ENCODE results near the gene AMPH.
"Not testable (repeated sequence)": the region's sequence is repeated elsewhere in the genome, so short reads cannot be mapped to it uniquely, and the experiment has no call there.

AMPH gene

DNA sequence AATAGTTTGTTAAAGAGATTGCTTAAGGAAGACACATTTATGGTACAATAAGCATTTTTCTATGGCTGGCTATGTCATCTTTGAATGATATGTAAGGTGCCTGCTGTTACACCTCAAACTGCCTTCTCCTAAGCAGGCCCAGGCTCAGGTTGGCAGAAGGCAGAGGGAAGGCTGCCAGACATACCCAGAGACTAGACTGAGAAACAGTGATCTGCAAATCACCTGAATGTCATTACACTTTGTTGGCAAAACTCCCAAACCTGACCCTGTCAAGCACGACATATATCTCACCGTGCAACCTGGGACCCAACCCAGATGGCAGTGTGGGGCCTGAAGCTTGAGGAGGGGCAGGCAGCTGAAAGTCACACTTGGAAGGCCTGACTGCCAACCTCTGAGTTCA, 221.1 kb downstream of the AMPH start:
- Mint-ChIP-seq H3K4me3 (no peak overlapping the region), H3K27ac (no peak overlapping the region), H3K9me3 (peaks cover 3% of the 10 kb centered on the region), H3K4me1 (ENCODE audit: low read depth) (peaks cover 37% of the 10 kb centered on the region), H3K27me3 (ENCODE audit: low read depth) (peaks cover 4% of the 10 kb centered on the region), H3K36me3 (ENCODE audit: low read depth) (peaks cover 2% of the 10 kb centered on the region)
- DNase-seq (ENCODE audit: low spot score): no peak

DNA sequence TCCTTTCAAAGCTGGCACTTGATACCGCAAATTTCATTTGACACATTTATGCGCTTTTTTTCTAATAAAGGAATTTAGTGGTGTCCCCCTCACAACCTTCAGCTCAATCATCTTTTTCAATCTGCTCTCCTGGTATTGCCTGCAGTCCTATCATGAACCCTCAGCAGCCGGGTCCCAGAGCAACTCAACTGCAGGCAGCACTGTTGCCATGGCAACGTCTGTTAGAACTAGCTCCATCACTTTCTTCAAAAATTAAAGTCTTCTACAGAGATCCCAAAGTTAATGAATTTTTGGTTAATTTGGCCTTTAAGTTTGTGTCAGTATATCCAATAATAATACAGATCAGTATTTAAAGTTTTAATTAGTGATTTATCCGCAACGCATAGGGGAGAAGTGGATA, 221.6 kb downstream of the AMPH start:
- DNase-seq (ENCODE audit: low spot score): no peak
- peaks cover 9% of the 10 kb centered on the region for H3K9me3 Mint-ChIP-seq
- H3K27ac Mint-ChIP-seq: no peak overlapping the region
- H3K4me3 Mint-ChIP-seq: no peak overlapping the region
- peaks cover 2% of the 10 kb centered on the region for H3K36me3 Mint-ChIP-seq (ENCODE audit: low read depth)
- H3K27me3 Mint-ChIP-seq (ENCODE audit: low read depth): peaks cover 4% of the 10 kb centered on the region
- H3K4me1 Mint-ChIP-seq (ENCODE audit: low read depth): peaks cover 37% of the 10 kb centered on the region

DNA sequence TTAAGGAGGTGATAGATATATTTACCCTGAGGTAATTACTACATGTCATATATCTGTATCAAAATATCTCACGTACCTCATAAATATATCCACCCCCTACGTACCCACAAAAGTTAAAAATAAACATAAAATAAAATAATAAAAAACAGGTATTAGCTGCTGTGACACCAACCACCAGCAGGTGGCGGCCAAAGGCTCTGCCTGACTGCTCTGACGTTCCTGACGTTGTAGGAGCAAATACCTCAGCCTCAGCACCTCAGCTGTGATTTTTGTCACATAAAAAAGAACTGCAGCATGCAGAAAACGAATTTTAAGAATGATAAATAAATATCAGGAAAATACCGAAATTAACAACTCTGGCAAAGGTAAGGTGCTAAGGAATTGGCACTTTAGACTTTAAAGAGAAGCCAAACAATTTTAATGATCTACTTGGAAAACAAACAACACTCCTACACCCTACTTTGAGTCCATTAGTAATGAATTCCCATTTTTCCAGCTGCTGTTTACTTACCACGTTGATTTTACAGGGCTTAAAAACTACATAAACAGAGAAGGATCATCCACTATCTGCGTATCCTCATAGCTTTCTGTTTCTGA, 232.3 kb downstream of the AMPH start:
- H3K27me3 Mint-ChIP-seq (ENCODE audit: low read depth): peaks cover 8% of the 10 kb centered on the region
- H3K9me3 Mint-ChIP-seq: no peaks in the 10 kb centered on the region
- H3K27ac Mint-ChIP-seq: no peak overlapping the region
- no peak overlapping the region for H3K4me3 Mint-ChIP-seq
- H3K36me3 Mint-ChIP-seq (ENCODE audit: low read depth): no peaks in the 10 kb centered on the region
- H3K4me1 Mint-ChIP-seq (ENCODE audit: low read depth): peaks cover 18% of the 10 kb centered on the region
- DNase-seq (ENCODE audit: low spot score): no peak

DNA sequence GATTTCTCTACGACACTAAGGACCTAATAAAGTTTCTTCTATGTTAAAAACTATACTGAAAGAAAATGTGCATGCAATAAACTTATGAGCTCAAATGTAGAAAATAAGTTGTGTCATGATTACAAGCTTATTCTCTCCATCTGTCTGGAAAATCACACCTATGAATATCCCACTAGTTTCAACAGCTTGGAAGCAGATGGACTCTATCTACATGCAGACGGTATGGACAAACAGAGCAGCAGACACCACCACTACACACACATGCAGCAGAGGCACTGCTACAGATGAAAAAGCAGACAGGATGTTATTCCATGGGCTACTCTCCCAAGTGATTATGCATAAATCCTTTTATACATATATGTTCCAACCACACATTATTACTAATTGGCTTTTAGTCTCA, 234.3 kb downstream of the AMPH start:
- Mint-ChIP-seq H3K36me3 (ENCODE audit: low read depth) (no peaks in the 10 kb centered on the region), H3K9me3 (no peaks in the 10 kb centered on the region), H3K27me3 (ENCODE audit: low read depth) (peaks cover 5% of the 10 kb centered on the region), H3K4me1 (ENCODE audit: low read depth) (peaks cover 17% of the 10 kb centered on the region), H3K27ac (no peak overlapping the region), H3K4me3 (no peak overlapping the region)
- DNase-seq (ENCODE audit: low spot score): no peak

DNA sequence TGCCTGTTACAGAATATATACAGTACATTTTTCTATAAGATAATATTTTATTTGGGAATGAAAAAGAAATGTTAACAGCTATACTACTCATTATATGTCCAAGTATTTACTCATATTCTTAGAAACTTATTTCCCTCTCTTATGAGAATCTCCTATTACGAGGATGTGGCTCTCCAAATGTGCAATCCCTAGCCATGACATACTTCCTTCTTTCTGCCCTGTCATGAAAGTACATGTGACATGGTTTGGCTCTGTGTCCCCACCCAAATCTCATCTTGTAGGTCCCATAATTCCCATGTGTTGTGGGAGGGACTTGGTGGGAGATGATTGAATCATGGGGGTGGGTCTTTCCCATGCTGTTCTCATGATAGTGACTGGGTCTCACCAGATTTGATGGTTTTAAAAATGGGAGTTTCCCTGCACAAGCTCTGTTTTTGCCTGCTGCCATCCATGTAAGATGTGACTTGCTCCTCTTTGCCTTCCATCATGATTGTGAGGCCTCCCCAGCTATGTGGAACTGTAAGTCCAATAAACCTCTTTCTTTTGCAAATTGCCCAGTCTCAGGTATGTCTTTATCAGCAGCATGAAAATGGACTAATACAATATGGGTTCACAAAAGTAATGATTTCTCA, 235.1 kb downstream of the AMPH start:
- not testable (repeated sequence) for H3K27me3 Mint-ChIP-seq (ENCODE audit: low read depth); H3K36me3 Mint-ChIP-seq (ENCODE audit: low read depth); DNase-seq (ENCODE audit: low spot score); H3K27ac Mint-ChIP-seq; H3K4me3 Mint-ChIP-seq; H3K9me3 Mint-ChIP-seq
- H3K4me1 Mint-ChIP-seq (ENCODE audit: low read depth): peaks cover 15% of the 10 kb centered on the region

DNA sequence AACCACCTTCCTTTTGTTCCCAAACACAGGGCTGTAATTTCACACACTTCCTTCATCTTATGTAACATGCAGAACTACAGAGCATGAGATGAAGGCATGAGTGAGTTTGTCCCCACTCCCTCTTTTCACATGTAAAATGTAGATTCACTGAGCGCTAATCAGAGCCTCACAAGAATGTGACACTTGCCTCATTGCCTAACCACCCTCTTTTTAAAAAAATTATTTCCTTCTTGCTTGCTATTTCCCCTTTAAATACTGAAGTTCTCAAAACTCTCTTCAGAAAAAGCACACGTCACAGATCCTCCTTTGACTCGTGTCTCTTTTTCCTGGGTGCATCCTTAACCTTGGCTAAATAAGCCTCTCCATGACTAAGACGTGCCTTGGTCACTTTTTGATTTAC, 236.5 kb downstream of the AMPH start:
- no peak for DNase-seq (ENCODE audit: low spot score)
- H3K9me3 Mint-ChIP-seq: no peaks in the 10 kb centered on the region
- H3K4me3 Mint-ChIP-seq: no peak overlapping the region
- no peaks in the 10 kb centered on the region for H3K27me3 Mint-ChIP-seq (ENCODE audit: low read depth)
- no peak overlapping the region for H3K27ac Mint-ChIP-seq
- H3K36me3 Mint-ChIP-seq (ENCODE audit: low read depth): no peaks in the 10 kb centered on the region
- H3K4me1 Mint-ChIP-seq (ENCODE audit: low read depth): peaks cover 15% of the 10 kb centered on the region

DNA sequence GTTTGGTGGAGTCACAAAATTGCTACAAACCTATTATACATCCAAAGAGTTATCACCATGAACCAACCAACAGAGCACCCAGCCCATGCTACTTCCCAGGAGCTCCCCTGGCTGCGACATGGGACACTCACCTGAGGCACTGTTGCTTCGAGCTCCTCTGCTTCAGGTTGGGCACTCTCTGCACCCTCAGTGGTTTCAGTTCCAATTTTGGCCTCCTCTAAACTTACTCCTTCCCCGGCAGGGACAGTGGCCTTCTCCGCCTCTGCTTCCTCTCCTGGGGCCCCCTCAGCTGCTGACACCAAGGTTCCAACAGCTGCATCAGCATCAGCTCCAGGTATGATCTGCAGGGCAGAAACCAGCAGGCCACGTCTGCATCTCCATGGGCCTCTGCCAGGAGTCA, 237.3 kb downstream of the AMPH start:
- no peak for DNase-seq (ENCODE audit: low spot score)
- Mint-ChIP-seq H3K4me1 (ENCODE audit: low read depth) (peaks cover 12% of the 10 kb centered on the region), H3K36me3 (ENCODE audit: low read depth) (no peaks in the 10 kb centered on the region), H3K4me3 (no peak overlapping the region), H3K27me3 (ENCODE audit: low read depth) (no peaks in the 10 kb centered on the region), H3K9me3 (no peaks in the 10 kb centered on the region), H3K27ac (no peak overlapping the region)

DNA sequence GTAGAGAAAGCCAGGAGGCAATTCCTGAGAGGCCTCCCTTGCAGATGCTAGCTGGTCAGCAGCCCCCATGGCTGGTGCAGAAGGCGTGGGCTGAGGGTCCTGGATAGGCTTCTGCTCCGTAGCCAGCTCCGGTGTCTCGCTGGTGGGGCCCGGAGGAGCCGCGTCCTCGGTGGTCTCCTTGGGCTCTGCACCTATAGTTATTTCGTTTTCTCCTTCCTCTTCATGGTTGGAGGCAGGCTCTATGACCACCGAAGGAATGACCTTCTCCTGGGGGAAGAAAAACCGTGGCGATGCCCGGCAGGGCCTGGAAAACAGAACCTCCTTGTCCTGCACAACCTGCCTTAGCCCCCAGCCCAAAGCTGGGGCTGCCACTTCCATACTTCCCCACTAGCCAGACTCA, 239.4 kb downstream of the AMPH start:
- no peaks in the 10 kb centered on the region for H3K36me3 Mint-ChIP-seq (ENCODE audit: low read depth)
- H3K27me3 Mint-ChIP-seq (ENCODE audit: low read depth): no peaks in the 10 kb centered on the region
- peaks cover 2% of the 10 kb centered on the region for H3K4me1 Mint-ChIP-seq (ENCODE audit: low read depth)
- no peak overlapping the region for H3K27ac Mint-ChIP-seq
- H3K9me3 Mint-ChIP-seq: no peaks in the 10 kb centered on the region
- no peak for DNase-seq (ENCODE audit: low spot score)
- H3K4me3 Mint-ChIP-seq: no peak overlapping the region

DNA sequence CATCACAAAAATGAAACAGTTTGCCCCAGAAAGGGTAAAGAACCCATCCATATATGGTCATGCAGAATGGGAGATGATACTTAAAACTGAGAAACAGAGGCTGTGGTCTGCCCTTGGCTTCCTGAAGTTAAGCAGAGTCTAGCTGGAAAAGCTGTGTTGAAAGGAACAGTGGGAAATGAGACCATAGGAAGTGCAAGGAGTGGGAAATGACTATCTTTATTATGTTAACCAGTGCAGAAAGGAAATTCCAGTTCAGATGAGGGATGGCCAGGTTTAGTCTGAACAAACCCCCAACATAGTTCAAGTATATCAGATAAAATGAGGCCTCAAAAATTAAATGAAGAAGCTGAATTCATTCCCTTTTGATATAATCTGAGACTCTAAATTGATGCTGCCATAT, 245.5 kb downstream of the AMPH start:
- H3K4me3 Mint-ChIP-seq: no peak overlapping the region
- peaks cover 4% of the 10 kb centered on the region for H3K4me1 Mint-ChIP-seq (ENCODE audit: low read depth)
- DNase-seq (ENCODE audit: low spot score): no peak
- H3K27me3 Mint-ChIP-seq (ENCODE audit: low read depth): no peaks in the 10 kb centered on the region
- peaks cover 9% of the 10 kb centered on the region for H3K36me3 Mint-ChIP-seq (ENCODE audit: low read depth)
- H3K9me3 Mint-ChIP-seq: no peaks in the 10 kb centered on the region
- H3K27ac Mint-ChIP-seq: no peak overlapping the region

DNA sequence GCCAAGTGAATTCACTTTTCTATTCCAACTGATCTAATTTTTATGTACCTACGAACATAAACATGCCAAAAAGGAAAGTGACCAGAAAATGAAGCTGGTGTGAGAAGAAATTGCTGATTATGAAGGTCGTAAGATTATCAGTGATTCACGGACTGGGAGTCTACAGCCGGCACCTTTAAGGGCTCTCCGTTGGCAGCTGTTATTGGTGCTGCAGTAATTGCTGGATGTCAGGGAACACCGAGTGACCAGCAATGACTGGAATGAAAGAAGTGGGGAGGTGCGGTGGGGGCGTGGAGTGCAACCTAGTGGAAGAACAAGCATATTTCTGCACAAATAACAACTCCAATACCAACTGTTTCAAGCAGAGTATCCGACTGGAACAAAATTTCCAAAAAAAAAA, 247.9 kb downstream of the AMPH start:
- Mint-ChIP-seq H3K9me3 (no peaks in the 10 kb centered on the region), H3K36me3 (ENCODE audit: low read depth) (peaks cover 27% of the 10 kb centered on the region), H3K27ac (no peak overlapping the region), H3K4me3 (no peak overlapping the region), H3K4me1 (ENCODE audit: low read depth) (peaks cover 4% of the 10 kb centered on the region), H3K27me3 (ENCODE audit: low read depth) (no peaks in the 10 kb centered on the region)
- DNase-seq (ENCODE audit: low spot score): no peak

DNA sequence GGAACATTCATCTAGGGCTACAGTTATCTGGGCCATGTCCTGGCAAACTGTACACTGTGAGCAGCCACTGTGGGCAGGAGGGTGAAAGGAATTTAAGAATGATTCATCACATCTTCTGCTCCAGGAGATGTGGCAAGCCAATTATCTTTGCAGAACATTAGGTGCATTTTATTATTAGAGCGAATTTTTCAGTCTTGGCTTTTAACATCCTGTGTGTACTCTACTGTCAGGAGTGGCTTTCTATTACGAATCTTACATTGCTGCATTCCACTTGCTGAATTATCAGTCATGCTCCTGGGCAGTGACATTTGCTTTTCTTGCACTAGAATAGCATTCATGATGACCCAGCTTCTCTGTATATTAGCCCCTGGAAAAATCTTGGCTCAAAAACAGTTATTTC, 248.5 kb downstream of the AMPH start:
- Mint-ChIP-seq H3K27ac (no peak overlapping the region), H3K4me3 (no peak overlapping the region), H3K4me1 (ENCODE audit: low read depth) (peaks cover 4% of the 10 kb centered on the region), H3K9me3 (no peaks in the 10 kb centered on the region), H3K27me3 (ENCODE audit: low read depth) (no peaks in the 10 kb centered on the region), H3K36me3 (ENCODE audit: low read depth) (peaks cover 28% of the 10 kb centered on the region)
- DNase-seq (ENCODE audit: low spot score): no peak

DNA sequence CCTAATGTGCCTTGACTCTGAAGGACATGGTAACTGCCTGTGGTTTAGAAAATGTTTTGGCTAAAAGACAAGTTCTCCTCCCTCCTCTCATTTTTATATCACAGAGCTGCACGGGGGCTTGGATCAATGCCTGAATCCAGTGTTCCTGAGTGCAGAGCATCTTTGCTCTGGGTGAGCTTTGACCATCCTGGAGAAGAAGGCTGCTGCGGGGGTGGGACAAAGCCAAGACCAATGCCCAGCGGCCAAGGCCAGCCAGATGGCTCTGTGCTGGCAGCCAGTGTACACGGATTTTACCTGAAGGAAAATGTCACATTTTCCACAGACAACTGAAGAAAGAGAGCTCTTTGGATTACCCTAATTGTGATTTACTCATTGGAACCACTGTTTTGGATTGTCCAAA, 255.7 kb downstream of the AMPH start:
- Mint-ChIP-seq H3K27me3 (ENCODE audit: low read depth) (no peaks in the 10 kb centered on the region), H3K27ac (no peak overlapping the region), H3K4me1 (ENCODE audit: low read depth) (peaks cover 8% of the 10 kb centered on the region), H3K4me3 (no peak overlapping the region), H3K36me3 (ENCODE audit: low read depth) (peaks cover 27% of the 10 kb centered on the region), H3K9me3 (no peaks in the 10 kb centered on the region)
- DNase-seq (ENCODE audit: low spot score): no peak

DNA sequence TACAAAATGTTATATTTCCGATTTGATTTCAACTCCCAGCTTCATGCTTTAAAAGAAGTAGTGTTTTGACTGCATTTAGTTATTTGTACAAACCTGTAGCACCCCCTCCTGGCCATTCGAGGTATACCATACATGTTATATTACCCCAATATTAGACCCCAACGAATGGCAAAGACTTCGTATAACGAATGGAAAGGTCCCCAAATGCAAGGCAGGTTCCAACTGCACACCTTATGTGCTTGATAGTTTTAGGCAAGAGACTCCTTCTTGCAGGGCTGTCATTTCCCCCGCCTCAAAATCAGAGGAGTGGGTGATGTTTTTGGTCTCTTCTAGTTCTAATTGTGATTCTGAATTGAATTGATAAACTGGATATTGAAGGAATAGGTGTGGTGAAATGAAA, 256.7 kb downstream of the AMPH start:
- Mint-ChIP-seq H3K4me3 (no peak overlapping the region), H3K9me3 (no peaks in the 10 kb centered on the region), H3K4me1 (ENCODE audit: low read depth) (peaks cover 15% of the 10 kb centered on the region), H3K27me3 (ENCODE audit: low read depth) (no peaks in the 10 kb centered on the region), H3K27ac (no peak overlapping the region), H3K36me3 (ENCODE audit: low read depth) (peaks cover 21% of the 10 kb centered on the region)
- DNase-seq (ENCODE audit: low spot score): no peak

DNA sequence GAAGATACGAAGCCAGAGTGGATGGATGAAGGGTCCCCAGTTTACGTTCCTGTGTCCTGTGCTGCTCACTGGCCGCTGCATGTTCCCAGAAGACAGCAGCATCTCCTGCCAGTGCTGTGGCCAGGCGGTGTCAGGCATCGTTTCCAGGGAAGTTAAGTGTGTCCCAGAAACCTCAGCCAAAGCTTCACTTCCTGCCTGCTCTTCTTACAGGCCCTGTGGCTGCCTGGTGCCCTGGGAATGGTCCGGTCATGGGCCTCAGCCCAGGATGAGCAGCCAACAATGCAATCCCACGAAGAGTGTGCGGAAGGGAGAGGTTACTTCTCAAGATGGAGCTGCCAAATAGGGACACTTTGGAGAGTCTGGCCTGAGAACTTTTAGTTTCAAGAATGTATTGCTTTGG, 258.0 kb downstream of the AMPH start:
- H3K4me3 Mint-ChIP-seq: no peak overlapping the region
- peaks cover 19% of the 10 kb centered on the region for H3K36me3 Mint-ChIP-seq (ENCODE audit: low read depth)
- H3K27me3 Mint-ChIP-seq (ENCODE audit: low read depth): no peaks in the 10 kb centered on the region
- H3K27ac Mint-ChIP-seq: no peak overlapping the region
- peaks cover 20% of the 10 kb centered on the region for H3K4me1 Mint-ChIP-seq (ENCODE audit: low read depth)
- no peaks in the 10 kb centered on the region for H3K9me3 Mint-ChIP-seq
- DNase-seq (ENCODE audit: low spot score): no peak

DNA sequence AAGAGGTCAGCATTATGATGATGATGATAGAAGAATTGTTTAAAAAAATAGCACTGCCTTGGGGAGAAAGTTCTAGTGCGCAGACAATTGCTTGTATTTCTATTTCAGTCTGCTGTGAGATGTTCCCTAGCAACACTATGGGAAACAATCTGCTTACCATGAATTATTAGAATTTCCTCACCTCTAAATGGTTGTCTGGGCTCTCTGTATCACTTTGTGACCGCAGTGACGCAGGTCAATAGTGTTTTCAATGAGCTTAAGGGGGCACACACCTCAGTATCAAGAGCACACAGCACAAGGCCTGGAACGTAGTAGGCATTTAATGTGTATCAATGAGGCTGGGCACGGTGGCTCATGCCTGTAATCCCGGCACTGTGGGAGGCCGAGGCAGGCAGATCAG, 258.9 kb downstream of the AMPH start:
- no peak overlapping the region for H3K4me3 Mint-ChIP-seq
- H3K27me3 Mint-ChIP-seq (ENCODE audit: low read depth): no peaks in the 10 kb centered on the region
- DNase-seq (ENCODE audit: low spot score): no peak
- no peaks in the 10 kb centered on the region for H3K9me3 Mint-ChIP-seq
- no peak overlapping the region for H3K27ac Mint-ChIP-seq
- H3K4me1 Mint-ChIP-seq (ENCODE audit: low read depth): peaks cover 29% of the 10 kb centered on the region
- peaks cover 19% of the 10 kb centered on the region for H3K36me3 Mint-ChIP-seq (ENCODE audit: low read depth)
